Measurements from ENCODE around the gene STH. TPM values are rescaled to one million over a fixed set of nuclear protein-coding genes. Genes with fewer than 3 reads are reported as not detected.

Gene STH
- total RNA-seq, 2 experiments from 2014 or later = not detected

- H3K36me3 ChIP-seq (ENCODE audit: insufficient read depth, low read length) = no peaks in the 10 kb centered on the region
- no peak for ATAC-seq (ENCODE audit: poor library complexity)
- Mint-ChIP-seq H3K4me3 (no peak overlapping the region), H3K27ac (no peak overlapping the region), H3K9me3 (no peaks in the 10 kb centered on the region), H3K27me3 (peaks cover 1% of the 10 kb centered on the region), H3K4me1 (ENCODE audit: low read depth) (no peaks in the 10 kb centered on the region), H3K36me3 (ENCODE audit: low read depth) (no peaks in the 10 kb centered on the region)
- peaks cover 7% of the 10 kb centered on the region for H3K4me1 ChIP-seq (ENCODE audit: insufficient read depth, low read length)
- no peak for DNase-seq
- no peak for TF ChIP-seq CTCF (IDR thresholded peaks at IDR 0.05)
- H3K4me3 ChIP-seq (ENCODE audit: low read length) = no peak overlapping the region
- no peak overlapping the region for H3K27ac ChIP-seq (ENCODE audit: low read depth in 1 of 2, low read length in 2 of 2)
- intact Hi-C loops (cut with DNase I, micrococcal nuclease) = loop anchor here (1.0 to 10.0 kb wide), 3 partner anchors 192 to 284 kb away; partner anchors contain the start of gene KANSL1 (in 1 of the 2)
- H3K9me3 ChIP-seq (ENCODE audit: control insufficient read depth in 1 of 2, insufficient read depth in 1 of 2, low read length in 2 of 2) = no peaks in the 10 kb centered on the region
- CTCF ChIA-PET = no interaction called here
- POLR2A ChIA-PET = no interaction called here
- no peaks in the 10 kb centered on the region for H3K27me3 ChIP-seq (ENCODE audit: control insufficient read depth in 1 of 2, insufficient read depth in 2 of 2, low read length in 2 of 2)
Measured at GRCh38 chr17:46000757-46001156, 1.7 kb downstream of the STH start.

DNA sequence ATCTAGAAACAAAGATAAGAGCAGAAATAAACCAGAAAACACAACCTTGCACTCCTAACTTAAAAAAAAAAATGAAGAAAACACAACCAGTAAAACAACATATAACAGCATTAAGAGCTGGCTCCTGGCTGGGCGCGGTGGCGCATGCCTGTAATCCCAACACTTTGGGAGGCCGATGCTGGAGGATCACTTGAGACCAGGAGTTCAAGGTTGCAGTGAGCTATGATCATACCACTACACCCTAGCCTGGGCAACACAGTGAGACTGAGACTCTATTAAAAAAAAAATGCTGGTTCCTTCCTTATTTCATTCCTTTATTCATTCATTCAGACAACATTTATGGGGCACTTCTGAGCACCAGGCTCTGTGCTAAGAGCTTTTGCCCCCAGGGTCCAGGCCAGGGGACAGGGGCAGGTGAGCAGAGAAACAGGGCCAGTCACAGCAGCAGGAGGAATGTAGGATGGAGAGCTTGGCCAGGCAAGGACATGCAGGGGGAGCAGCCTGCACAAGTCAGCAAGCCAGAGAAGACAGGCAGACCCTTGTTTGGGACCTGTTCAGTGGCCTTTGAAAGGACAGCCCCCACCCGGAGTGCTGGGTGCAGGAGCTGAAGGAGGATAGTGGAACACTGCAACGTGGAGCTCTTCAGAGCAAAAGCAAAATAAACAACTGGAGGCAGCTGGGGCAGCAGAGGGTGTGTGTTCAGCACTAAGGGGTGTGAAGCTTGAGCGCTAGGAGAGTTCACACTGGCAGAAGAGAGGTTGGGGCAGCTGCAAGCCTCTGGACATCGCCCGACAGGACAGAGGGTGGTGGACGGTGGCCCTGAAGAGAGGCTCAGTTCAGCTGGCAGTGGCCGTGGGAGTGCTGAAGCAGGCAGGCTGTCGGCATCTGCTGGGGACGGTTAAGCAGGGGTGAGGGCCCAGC is 2.6 kb downstream of the STH start:
- ATAC-seq (ENCODE audit: poor library complexity) = no peak
- Histone ChIP-seq H3K27me3 (ENCODE audit: control insufficient read depth in 1 of 2, insufficient read depth in 2 of 2, low read length in 2 of 2) (no peaks in the 10 kb centered on the region), H3K27ac (ENCODE audit: low read depth in 1 of 2, low read length in 2 of 2) (no peak overlapping the region), H3K9me3 (ENCODE audit: control insufficient read depth in 1 of 2, insufficient read depth in 1 of 2, low read length in 2 of 2) (no peaks in the 10 kb centered on the region), H3K4me3 (ENCODE audit: low read length) (no peak overlapping the region), H3K4me1 (ENCODE audit: insufficient read depth, low read length) (peaks cover 7% of the 10 kb centered on the region), H3K36me3 (ENCODE audit: insufficient read depth, low read length) (no peaks in the 10 kb centered on the region)
- intact Hi-C loops (cut with DNase I, micrococcal nuclease) = loop anchor here (1.0 to 10.0 kb wide), 6 partner anchors 43 to 283 kb away; partner anchors contain the start of gene KANSL1 (in 1 of the 2)
- TF ChIP-seq CTCF (IDR thresholded peaks at IDR 0.05) = no peak
- no peak for DNase-seq
- H3K4me1 Mint-ChIP-seq (ENCODE audit: low read depth) = no peaks in the 10 kb centered on the region
- no peaks in the 10 kb centered on the region for H3K9me3 Mint-ChIP-seq
- no peak overlapping the region for H3K27ac Mint-ChIP-seq
- ChIA-PET CTCF (interaction anchor here (0.8 to 0.9 kb wide), 3 partner anchors 192 to 211 kb away, joined by 3 to 5 read pairs (median 4); partner anchors contain the start of gene KANSL1), POLR2A (interaction anchor here (0.6 kb wide), 1 partner anchor 196 kb away, joined by 4 read pairs; no protein-coding TSS in a partner anchor)
- no peak overlapping the region for H3K4me3 Mint-ChIP-seq
- no peaks in the 10 kb centered on the region for H3K36me3 Mint-ChIP-seq (ENCODE audit: low read depth)
- peaks cover 5% of the 10 kb centered on the region for H3K27me3 Mint-ChIP-seq

GRCh38 chr17:46002311-46002972 is 3.4 kb downstream of the STH start:
- ATAC-seq (ENCODE audit: poor library complexity) (peak; percentile 96), DNase-seq (peak; percentile 53 to 84 (median 72))
- TF ChIP-seq CTCF (IDR thresholded peaks at IDR 0.05) = peak; percentile 84
- Histone ChIP-seq H3K27me3 (ENCODE audit: control insufficient read depth in 1 of 2, insufficient read depth in 2 of 2, low read length in 2 of 2) (no peaks in the 10 kb centered on the region), H3K9me3 (ENCODE audit: control insufficient read depth in 1 of 2, insufficient read depth in 1 of 2, low read length in 2 of 2) (no peaks in the 10 kb centered on the region), H3K4me3 (ENCODE audit: low read length) (no peak overlapping the region), H3K4me1 (ENCODE audit: insufficient read depth, low read length) (peaks cover 7% of the 10 kb centered on the region), H3K27ac (ENCODE audit: low read depth in 1 of 2, low read length in 2 of 2) (no peak overlapping the region), H3K36me3 (ENCODE audit: insufficient read depth, low read length) (no peaks in the 10 kb centered on the region)
- CTCF ChIA-PET = interaction anchor here (0.8 to 1.2 kb wide), 3 partner anchors 191 to 210 kb away, joined by 3 to 4 read pairs (median 4); partner anchors contain the start of gene KANSL1
- H3K9me3 Mint-ChIP-seq = no peaks in the 10 kb centered on the region
- intact Hi-C loops (cut with DNase I, micrococcal nuclease) = loop anchor here (1.0 to 10.0 kb wide), 6 partner anchors 42 to 282 kb away; partner anchors contain the start of gene KANSL1 (in 1 of the 2)
- no peak overlapping the region for H3K4me3 Mint-ChIP-seq
- H3K27ac Mint-ChIP-seq = no peak overlapping the region
- peaks cover 5% of the 10 kb centered on the region for H3K27me3 Mint-ChIP-seq
- no peaks in the 10 kb centered on the region for H3K36me3 Mint-ChIP-seq (ENCODE audit: low read depth)
- no peaks in the 10 kb centered on the region for H3K4me1 Mint-ChIP-seq (ENCODE audit: low read depth)
- POLR2A ChIA-PET = interaction anchor here (0.6 kb wide), 1 partner anchor 196 kb away, joined by 4 read pairs; no protein-coding TSS in a partner anchor
